Brain pericyte (primary cell): ENCODE data around the gene CDC42EP3.

Experiments
- DNase-seq: peaks from one replicate; pipeline ENCODE4 v3.0.0-alpha.2; 2012; ENCODE audit warnings: low read depth, low spot score

The CDC42EP3 gene

DNA sequence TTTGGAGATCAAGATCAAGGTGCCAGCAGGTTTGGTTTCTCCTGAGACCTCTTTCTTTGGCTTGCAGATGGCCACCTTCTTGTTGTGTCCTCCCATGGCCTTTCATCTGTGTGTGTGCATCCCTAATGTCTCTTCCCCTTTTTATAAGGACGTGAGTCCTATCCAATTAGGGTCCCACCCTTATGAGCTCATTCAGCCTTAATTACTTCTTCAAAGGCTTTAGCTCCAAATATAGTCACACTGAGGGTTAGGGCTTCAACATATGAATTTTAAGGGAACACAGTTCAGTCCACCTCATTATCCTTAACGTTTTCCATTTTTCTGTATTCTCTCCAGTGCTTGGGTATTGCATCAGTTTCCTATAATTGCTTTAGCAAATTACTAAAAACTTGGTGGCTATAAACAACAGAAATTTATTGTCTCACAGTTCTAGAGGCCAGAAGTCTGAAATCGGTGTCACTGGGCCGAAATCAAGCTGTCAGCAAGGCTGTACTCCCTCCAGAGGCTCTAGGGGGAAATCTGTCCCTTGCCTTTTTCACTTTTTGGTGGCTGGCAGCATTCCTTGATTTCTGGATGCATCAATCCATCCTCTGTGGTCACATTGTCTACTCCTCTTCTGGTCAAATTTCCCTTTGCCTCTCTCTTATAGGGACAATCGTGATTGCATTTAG lies 34.1 kb downstream of the CDC42EP3 start:
- DNase-seq: no peak

DNA sequence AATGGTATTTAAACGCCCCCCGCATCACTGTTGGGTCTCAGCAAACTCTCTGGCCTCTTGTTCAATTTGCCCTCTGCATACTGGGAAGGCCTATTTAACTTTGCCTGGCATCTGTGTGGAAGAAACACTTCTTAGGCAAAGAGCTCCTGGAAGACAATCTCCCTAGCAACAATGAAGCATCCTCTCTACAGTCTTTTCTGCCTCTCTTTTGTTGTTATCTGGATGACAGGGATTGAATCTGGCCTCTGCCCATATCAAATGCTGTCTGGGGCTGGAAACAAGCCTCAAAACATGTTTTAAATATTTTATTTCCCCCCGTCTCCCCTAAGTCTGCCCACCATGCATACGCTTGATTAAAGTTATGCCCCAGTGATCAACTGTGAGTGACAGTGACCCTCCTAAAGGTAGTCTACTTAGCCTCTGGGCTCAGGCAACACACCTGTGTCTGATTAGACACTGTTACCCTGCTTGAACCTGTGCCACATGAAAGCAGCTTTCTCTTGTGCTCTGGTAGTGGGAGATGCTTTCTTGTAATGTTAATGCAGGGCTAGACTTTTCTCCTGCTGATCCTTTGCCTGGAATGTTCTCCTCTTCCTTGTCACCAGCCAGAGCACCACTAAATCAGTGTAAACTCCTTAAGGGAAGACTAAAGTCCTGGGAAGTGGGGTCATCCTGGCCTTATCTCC lies 34.9 kb downstream of the CDC42EP3 start:
- DNase-seq: no peak

DNA sequence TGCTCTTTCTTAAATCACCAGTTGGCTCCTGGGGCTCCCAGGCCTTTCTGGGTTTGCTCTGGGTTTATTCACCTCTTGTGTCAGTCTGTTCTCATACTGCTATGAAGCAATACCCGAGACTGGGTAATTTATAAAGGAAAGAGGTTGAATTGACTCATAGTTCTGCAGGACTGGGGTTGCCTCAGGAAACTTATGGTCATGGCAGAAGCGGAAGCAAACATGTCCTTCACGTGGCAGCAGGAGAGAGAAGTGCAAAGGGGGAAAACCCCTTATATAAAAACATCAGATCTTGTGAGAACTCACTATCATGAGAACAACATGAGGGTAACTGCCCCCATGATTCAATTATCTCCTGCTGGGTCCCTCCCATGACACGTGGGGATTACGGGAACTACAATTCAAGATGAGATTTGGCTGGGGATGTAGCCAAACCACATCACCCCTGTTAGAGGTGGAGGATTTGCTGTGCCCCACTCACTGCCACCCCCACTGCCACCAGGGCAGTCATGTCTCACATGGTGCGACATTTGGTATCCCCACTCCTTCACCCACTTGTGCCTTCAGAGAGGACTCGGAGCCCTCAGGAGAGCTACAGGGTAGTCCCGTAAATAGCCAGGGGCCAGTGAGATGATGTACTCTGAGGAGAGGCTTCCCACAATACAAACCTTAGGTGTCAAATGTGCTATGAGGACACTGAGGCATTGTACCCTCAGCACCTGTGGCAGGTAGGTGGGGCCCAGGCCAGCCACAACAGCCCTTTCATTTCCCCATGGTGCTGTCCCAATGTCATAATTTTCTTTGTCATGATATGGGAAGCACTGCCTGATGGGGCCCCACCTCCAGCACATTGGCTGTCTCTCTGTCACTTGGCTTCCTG lies 35.7 kb downstream of the CDC42EP3 start:
- no peak for DNase-seq

DNA sequence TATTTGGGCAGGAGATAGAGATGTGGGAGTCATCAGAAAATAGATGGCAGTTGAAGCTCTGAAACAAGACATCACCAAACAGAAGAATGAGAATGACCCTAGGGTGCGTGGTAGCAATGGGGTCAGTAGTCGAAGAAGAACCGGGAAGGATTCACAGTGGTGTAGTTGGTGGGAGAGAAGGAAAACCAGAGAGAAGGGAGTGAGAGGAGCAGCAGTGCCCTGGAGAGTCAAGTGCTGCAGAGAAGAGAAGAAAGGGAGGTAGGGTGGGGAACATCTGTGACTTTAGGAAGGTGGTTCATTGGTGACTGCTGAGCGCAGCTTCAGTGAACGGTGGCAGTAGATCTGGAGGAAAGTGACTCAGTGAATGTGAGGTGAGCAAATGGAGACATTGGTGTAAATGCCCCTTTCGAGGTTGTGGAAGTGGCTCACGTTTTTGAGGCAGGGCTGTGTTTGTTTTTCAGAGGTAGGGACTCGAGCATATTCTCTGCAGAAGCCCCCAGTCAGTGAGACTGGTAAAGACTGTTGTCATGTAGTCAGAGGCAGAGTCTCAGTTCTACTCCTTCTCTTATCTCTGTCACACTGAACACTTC lies 36.4 kb downstream of the CDC42EP3 start:
- DNase-seq: no peak

DNA sequence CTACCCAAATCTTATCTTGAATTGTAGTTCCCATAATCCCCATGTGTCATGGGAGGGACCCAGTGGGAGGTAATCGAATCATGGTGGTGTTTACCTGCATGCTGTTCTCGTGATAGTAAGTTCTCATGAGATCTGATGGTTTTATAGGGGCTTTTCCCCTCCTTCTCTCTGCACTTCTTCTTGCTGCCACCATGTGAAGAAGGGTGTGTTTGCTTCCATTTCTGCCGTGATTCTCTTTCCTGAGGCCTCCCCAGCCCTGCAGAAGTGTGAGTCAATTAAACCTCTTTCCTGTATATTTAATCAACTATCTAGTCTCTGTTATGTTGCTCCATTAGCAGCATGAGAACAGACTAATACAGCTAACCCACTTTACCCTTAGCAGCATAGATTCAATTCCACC lies 37.6 kb downstream of the CDC42EP3 start:
- no peak for DNase-seq

DNA sequence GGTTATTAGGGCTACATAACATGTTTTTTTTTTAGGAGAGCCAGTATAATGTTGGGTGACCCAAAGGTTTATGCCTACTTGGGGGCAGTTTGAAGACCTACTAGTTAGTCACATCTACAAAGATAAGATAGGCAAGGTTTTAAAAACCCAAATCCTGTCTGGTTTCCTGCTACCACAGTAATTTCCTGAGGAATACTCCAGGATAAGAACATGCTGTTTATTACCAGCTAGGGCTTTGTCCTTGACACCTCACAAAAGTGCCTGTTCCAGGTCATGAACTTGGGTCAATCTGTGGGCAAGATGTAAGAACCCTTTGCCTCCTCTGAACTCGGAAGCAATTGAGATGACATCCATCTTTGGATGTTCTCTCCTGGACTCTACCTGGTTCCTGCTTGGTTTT lies 38.2 kb downstream of the CDC42EP3 start:
- no peak for DNase-seq

DNA sequence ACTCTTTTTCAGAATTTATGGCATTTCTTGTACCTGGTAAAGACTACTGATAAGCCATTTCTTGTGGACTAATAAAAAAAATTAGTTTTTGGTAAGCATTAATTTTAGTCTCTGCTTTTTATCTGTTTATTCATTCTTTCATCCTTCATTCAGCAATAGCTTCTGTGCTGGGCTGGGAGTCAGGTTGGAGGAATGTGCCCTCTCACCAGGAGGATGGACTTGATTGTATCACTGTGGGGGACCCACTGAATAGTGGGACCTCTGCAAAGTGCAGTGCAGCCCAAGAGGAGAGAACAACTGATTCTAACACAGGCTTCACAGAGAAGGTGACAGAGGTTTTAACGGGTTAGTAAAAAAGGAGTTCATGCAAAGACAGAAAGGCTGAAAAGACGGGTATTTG lies 39.1 kb downstream of the CDC42EP3 start:
- DNase-seq: no peak

DNA sequence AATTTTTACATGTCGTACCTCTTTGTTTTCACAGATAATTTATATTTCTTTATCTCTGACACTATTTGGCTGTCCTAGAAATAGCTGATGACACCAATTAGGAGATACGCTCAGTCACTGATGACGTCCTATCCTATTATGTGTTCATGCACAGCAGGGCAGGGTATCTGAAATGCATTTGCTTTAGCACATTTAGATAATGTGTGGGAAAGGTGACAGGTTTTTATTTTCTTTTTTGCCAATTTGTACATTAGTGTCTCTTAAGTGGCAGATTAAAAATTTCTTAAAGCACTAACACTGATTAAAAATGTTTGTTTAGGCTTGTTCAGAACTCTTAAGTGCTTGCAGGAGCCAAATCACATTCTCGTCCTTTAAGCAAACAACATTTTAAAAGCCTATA lies 39.7 kb downstream of the CDC42EP3 start:
- no peak for DNase-seq

DNA sequence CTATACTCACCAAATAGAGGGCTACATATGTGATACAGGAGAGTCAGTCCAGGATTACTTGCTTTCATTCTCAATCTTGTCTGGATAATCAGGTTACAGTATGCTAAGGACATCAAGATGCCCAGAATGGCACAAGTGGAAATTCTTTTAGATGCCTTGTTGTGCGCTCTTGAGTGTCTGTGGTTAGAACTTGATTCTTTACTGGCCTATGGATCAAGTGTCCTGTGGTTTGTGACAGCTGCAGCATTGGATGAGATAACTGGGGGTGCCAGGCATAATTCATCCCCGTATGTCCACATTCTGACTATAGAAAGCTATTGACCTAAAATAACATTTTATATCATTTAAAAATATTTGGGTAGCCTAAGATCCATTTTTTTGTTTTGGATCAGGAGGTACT lies 40.1 kb downstream of the CDC42EP3 start:
- no peak for DNase-seq

DNA sequence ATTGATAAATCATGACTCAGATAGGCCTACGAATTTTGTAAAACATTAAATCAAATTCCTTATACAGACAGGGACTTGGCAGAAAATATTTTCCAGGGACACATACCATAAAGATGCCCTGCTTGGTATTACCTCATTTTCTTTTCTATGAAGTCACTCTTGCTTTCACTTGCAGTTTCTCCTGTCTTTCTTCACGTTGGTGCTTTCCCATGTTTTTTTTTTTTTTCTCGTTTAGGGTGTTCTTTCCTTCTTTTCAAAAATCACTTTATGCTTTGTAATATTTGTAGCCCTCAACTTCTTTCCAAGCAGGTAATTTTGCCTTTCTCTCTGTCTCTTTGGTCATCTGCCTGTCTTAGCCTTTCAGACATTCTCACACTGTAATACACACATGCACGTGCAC lies 40.7 kb downstream of the CDC42EP3 start:
- DNase-seq: no peak

DNA sequence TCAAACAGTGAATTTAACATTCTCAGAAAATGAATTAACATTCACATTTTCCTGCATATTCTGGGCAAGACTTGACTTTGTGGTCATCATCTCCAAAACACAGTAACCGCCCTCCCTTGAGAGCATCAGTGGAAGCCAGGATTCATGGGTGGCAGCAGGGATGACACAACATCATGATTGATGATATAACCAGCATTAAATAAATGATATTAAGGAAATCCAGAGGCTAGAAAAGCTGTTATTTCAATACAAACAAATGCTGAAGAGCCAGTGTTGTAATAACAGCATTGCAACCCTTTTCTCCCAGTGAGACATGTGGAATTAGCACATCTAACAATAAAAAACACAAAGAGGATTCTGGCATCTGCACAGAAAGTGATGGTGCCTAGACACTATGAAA lies 41.1 kb downstream of the CDC42EP3 start:
- no peak for DNase-seq

DNA sequence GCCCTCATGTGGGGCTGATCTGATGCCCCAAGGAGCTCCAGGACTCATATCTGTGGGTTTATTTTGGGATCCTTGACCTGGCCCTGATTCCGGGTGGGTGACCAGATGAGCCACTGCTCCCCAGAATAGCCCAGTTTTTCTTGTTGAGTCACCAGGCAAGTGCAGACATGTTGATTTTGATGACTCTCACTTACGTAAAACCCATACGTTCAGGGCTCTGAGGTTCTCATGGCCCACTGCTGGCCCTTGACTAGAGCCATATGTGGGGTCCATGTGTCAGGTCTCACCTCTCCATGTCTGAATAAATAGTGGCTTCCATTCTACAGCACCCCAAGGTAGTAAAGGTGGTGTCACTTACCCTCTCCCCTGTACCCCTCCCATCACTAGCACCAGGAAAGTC lies 41.9 kb downstream of the CDC42EP3 start:
- DNase-seq: no peak

DNA sequence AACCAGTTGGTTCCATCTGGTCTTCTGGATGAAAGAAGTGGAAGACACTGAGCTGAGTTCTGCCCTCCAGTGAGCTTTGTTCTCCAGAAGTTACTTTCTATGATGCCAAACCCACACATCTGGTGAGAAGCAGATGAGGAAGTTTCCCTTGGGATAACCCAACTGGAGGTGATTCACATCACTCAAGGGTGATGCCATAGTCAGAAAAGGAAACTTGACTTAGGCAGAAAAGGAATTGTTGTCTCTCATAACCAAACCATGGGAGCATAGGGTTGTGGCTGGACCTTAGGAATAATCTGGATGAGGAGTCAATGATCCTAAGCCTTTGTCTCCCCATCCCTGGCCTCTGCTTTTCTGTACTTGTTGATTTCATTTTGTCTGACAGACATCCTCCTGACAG lies 43.7 kb downstream of the CDC42EP3 start:
- DNase-seq: no peak

DNA sequence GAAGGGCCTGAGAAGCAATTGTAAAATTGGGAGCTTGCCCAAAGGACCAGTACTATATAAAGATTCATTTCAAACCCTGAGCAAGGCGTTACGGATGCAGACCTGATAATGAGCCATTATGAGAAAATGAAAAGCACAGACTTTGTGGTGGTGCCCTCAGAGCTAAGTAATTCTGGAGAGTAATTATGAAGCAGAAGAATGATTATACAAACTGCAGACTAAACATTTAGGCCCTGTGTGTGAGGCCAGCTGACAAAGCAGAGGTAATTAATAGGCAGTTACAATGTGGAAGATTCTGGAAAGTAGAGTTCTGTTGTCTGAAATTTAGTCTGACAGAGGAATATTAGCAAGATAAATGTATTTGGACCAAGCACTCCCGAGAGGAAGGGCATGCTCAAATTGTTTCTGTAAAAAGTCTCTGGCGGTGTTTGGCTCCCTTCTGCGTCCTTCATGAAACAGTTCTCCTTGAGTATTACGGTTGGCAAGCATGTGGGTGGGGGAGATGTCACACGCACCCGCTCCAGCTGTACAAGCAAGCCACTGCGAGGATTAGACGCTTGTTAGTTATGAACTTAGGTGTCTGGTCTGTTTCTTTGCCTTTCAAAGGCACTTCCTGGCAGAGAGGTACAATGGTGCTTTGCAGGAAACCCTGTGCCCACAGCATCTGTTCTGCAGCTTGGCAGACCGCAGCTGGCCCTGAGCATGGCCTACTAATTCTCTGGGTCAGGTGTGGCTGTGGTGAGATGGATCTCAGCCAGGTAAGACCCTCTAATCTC lies 45.5 kb downstream of the CDC42EP3 start:
- DNase-seq: no peak

DNA sequence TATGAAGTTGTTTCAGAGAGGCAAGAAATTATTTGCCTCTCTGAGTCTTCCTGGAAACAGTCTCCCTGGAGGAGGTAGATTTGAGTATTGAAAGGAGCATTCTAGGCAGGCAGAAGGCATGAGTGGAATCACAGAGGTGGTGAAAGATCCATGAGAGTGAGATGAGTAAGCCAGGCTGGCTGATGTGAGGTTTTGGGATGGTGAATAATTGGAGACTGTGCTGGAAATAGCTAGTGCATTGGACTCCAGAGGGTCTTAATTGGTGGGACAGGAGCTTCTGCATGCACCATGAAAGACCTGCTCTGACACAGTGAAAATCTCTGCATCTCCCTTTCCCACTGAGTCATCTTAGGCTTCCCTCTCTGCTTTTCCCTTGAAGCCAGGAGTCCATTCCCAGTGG lies 46.3 kb downstream of the CDC42EP3 start:
- no peak for DNase-seq

DNA sequence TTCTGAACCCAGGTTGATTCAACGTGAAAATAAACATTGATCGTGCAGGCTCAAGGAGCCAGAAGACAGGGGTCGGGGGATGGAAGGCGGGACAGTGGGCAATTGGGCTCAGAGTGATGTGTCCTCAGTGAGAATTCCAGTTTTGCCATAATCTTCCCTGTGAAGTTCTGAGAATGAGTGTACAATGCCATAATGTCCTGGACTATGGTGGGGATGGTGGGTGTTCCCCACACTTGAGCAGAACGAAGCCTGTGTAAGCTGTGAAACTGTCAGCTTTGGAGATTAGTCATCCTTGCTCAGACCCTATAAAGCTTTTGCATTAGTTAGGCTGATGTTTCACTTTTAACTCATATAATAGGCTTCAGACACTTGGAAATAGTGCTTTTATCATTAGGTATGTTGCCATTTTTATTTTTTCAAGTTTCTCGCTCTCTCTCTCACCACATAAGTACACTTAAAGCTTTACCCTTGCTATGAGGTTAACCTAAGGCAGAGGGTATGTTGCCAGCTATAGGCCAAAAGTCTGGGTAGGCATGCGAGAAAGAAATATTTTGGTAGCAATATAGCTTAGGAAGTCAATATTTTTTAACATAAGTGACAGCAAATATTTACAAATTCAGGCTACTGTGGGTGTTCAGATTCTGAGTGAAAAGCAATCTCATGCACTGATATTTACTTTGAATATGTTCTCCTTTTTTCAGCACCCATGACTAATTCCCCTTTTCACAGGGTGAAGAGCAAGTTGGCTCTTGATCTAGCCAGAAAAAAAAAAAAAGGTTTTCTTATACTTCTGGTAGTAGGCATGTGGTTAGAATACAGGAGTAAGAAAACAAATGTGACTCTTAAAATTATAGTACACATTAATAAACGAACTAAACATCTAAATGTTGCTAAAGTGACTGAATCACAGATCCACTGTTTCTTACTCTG lies 47.2 kb downstream of the CDC42EP3 start:
- DNase-seq: no peak

DNA sequence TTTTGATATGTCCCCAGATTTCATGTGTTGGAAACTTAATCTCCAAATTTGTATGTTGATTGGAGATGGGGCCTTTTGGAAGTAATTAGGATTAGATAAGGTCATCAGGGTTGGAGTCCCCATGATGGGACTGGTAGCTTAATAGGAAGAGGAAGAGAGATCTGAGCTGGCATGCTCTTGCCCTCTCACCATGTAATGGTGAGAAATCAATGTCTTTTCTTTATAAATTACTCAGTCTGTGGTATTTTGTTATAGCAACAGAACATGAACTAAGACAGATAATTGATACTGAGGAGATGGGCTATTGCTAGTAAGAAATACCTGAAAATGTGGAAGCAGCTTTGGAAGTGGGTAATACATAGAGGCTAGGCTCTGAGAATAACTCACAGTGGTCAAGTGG lies 48.0 kb downstream of the CDC42EP3 start:
- DNase-seq: no peak

DNA sequence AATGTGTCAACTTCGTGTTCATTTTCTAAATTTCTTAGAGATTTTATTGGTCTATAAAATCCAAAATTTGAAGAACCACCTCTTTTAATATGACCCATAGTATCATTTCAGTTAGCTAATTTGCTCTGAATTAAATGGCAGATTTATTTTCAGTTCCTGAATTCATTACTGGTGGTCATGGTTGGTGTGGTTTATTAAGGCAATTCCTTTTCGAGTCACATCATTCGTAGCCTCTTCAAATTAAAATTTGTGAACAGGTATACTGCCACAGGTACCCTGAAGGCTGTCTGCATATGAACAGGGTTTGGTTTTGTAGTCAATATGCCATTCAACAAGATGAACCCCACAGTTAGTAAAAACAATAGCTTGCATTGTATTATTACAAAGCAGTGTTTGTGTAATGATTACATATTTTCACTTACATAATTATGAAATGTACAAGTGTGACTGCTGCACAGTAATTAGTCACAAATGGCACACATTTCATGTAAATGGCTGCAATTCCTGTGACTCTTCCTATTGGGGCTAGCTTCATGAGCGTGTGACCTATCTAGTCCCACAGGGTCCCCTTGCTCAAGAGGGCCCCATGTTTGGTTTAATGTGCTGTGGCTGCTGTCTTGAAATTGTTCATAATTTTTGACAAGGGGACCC lies 48.9 kb downstream of the CDC42EP3 start:
- no peak for DNase-seq

DNA sequence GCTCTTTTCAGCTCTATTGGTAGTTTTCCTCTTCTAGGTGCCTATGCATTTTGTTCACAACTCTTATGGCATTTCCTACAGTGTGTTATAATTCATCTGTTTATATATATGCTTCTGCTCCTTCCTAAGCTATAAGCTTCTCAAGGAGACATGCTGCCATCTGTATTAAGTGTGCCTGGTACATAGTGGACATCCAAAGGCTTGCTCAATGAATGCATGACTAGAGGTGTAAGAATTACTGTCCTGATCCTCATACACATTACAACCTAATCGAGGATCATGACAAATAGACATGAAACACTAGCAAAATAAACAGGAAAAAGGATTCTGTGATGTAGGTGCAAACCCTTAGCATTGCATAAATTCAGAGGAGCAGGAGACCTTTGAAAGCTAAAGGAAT lies 50.2 kb downstream of the CDC42EP3 start:
- no peak for DNase-seq

DNA sequence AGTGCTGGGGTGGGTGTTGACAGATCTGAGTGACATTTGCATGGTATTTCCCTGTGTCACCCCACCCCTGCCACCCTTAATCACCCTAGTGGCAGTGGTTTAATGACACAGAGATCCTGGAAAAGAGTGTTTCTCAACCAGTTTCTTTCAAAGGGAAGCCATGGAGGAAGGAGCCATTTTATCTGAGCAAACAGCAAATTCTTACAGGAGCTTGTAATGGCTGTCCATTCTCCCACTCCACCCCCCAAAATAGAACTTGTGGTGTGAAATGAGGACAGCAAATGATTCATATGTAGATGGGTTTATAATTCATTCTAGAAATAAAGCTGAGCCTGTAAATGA lies 51.5 kb downstream of the CDC42EP3 start:
- no peak for DNase-seq
